ENCODE measurements around the gene SFMBT1. TPM values are rescaled to one million over a fixed set of nuclear protein-coding genes. Genes with fewer than 3 reads are reported as not detected.

SFMBT1 gene
- total and polyA plus RNA-seq, 2 donors from 2014 or later, result 3.4 to 16.0 TPM

DNA sequence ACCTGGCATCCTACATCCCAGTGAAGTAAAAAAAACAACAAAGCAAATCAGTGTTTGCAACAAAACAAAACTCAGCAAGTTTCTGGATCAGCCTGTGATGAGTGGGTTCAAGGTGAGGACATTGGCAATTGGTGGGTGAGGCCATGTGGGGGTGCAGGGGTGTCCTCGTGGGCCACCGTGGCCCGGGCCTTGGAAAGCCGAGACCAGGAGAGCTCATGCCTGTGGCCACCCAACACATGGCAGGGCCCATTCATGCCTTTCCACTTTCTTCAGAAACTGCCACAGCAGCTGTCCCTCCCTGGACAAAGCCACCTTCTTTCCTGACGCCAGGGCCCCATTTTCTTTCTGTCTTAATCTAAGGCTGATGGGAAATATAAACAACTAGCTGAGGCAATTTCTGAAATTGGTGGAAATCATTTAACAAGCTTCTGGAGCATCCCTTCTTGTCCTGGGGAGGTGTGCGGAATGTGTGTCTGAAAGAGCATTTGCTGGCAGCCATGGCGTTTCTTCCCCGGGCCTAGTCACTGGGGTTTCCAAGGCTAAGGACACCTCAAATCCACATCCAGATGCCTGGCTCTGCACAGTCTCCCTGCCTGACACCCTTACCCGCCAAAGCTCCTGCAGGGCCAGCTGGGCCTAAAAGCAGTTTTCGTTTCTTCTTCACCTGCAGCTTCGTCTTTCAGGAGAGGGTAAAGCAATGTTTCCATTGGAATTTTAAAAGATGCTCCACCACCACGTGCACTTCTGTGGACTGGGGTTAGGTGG is 34.1 kb upstream of the SFMBT1 start:
- FAIRE-seq (no peak), DNase-seq (no peak)
- Histone ChIP-seq H3K4me1 (ENCODE audit: control insufficient read depth in 2 of 3, insufficient read depth in 2 of 3, low read depth in 1 of 3, low read length in 3 of 3) (no peaks in the 10 kb centered on the region), H3K9me3 (ENCODE audit: control insufficient read depth in 2 of 3, insufficient read depth in 1 of 3, low read length in 3 of 3) (no peaks in the 10 kb centered on the region), H3K27ac (ENCODE audit: low read depth in 2 of 2, low read length in 2 of 2) (no peak overlapping the region), H3K9ac (ENCODE audit: low read length in 3 of 3) (no peak overlapping the region), H3K4me3 (ENCODE audit: low read length in 3 of 3) (no peak overlapping the region), H3K36me3 (ENCODE audit: control insufficient read depth in 2 of 3, insufficient read depth in 3 of 3, low read length in 3 of 3) (no peaks in the 10 kb centered on the region), H3K27me3 (ENCODE audit: control insufficient read depth, insufficient read depth, low read length) (no peaks in the 10 kb centered on the region)
- intact Hi-C loops (cut with DNase I), result no loop called here
- TF ChIP-seq, protein P1, sequence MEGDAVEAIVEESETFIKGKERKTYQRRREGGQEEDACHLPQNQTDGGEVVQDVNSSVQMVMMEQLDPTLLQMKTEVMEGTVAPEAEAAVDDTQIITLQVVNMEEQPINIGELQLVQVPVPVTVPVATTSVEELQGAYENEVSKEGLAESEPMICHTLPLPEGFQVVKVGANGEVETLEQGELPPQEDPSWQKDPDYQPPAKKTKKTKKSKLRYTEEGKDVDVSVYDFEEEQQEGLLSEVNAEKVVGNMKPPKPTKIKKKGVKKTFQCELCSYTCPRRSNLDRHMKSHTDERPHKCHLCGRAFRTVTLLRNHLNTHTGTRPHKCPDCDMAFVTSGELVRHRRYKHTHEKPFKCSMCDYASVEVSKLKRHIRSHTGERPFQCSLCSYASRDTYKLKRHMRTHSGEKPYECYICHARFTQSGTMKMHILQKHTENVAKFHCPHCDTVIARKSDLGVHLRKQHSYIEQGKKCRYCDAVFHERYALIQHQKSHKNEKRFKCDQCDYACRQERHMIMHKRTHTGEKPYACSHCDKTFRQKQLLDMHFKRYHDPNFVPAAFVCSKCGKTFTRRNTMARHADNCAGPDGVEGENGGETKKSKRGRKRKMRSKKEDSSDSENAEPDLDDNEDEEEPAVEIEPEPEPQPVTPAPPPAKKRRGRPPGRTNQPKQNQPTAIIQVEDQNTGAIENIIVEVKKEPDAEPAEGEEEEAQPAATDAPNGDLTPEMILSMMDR (IDR thresholded peaks at IDR 0.05; ENCODE audit: borderline replicate concordance, extremely low read depth, insufficient read depth), result no peak

DNA sequence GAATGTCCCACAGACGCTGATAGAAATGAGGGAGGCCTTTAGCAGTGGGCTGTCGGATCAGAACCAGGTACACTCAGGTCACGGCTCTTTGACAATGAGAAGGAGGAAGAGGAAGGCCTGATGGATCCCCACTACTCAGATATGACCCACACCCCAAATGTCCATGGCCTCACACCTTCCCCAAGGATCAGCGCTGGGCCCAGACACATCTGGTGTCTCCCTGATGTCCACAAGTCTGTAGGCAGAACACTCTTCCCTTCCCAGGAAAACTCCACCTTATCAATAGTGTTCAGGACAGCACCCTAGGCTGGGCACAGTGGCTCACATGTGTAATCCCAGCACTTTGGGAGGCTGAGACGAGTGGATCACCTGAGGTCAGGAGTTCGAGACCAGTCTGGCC is 33.3 kb upstream of the SFMBT1 start:
- FAIRE-seq, result no peak
- DNase-seq, result no peak
- H3K9ac ChIP-seq (ENCODE audit: low read length in 3 of 3), result no peak overlapping the region
- intact Hi-C loops (cut with DNase I), result no loop called here
- no peak overlapping the region for H3K4me3 ChIP-seq (ENCODE audit: low read length in 3 of 3)
- H3K36me3 ChIP-seq (ENCODE audit: control insufficient read depth in 2 of 3, insufficient read depth in 3 of 3, low read length in 3 of 3), result no peaks in the 10 kb centered on the region
- TF ChIP-seq, protein P1 (IDR thresholded peaks at IDR 0.05; ENCODE audit: borderline replicate concordance, extremely low read depth, insufficient read depth), result no peak
- no peaks in the 10 kb centered on the region for H3K9me3 ChIP-seq (ENCODE audit: control insufficient read depth in 2 of 3, insufficient read depth in 1 of 3, low read length in 3 of 3)
- H3K4me1 ChIP-seq (ENCODE audit: control insufficient read depth in 2 of 3, insufficient read depth in 2 of 3, low read depth in 1 of 3, low read length in 3 of 3), result peaks cover 0 to 2% (median 0%) of the 10 kb centered on the region in 3 donors
- no peak overlapping the region for H3K27ac ChIP-seq (ENCODE audit: low read depth in 2 of 2, low read length in 2 of 2)
- no peaks in the 10 kb centered on the region for H3K27me3 ChIP-seq (ENCODE audit: control insufficient read depth, insufficient read depth, low read length)

DNA sequence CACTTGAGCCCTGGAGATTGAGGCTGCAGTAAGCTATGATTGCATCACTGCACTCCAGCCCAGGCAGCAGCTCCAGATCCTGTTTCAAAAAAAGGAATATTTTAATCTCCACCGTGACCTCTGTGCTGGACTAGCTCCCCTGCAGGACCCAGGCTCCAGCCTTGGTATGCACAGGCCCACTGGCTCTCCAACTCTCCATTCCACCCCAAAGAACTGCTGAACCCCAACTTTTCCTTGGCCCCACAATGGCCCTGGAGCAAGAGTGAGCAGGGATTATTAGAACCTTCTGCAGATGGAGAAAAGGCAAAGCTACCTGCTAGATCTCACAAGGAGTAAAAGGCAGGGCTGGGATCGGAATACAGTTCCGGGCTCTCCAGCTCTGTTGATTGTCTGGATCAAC is 32.8 kb upstream of the SFMBT1 start:
- FAIRE-seq (no peak), DNase-seq (no peak)
- Histone ChIP-seq H3K36me3 (ENCODE audit: control insufficient read depth in 2 of 3, insufficient read depth in 3 of 3, low read length in 3 of 3) (no peaks in the 10 kb centered on the region), H3K27ac (ENCODE audit: low read depth in 2 of 2, low read length in 2 of 2) (no peak overlapping the region), H3K27me3 (ENCODE audit: control insufficient read depth, insufficient read depth, low read length) (no peaks in the 10 kb centered on the region), H3K4me1 (ENCODE audit: control insufficient read depth in 2 of 3, insufficient read depth in 2 of 3, low read depth in 1 of 3, low read length in 3 of 3) (peaks cover 0 to 2% (median 0%) of the 10 kb centered on the region in 3 donors), H3K9ac (ENCODE audit: low read length in 3 of 3) (no peak overlapping the region), H3K9me3 (ENCODE audit: control insufficient read depth in 2 of 3, insufficient read depth in 1 of 3, low read length in 3 of 3) (no peaks in the 10 kb centered on the region), H3K4me3 (ENCODE audit: low read length in 3 of 3) (no peak overlapping the region)
- TF ChIP-seq, protein P1 (IDR thresholded peaks at IDR 0.05; ENCODE audit: borderline replicate concordance, extremely low read depth, insufficient read depth), result no peak
- intact Hi-C loops (cut with DNase I), result no loop called here
